ENCODE measurements around the gene CDH23. TPM values are rescaled to one million over a fixed set of nuclear protein-coding genes. Genes with fewer than 3 reads are reported as not detected.

The CDH23 gene
- total and polyA plus RNA-seq, 9 of the 15 experiments (the other 6 are each of a cell fraction or from before 2014, with no cell fraction given): 0.18 to 1.2 (median 0.47) TPM

GRCh38 chr10:71396084-71396710 lies 523 bp upstream of the CDH23 start (continued):
- no peak for TF ChIP-seq RBM34 (IDR thresholded peaks at IDR 0.05; ENCODE audit: borderline replicate concordance, insufficient read depth, low read length)
- no peak for TF ChIP-seq E2F3 (CRISPR knock-in tag; IDR thresholded peaks at IDR 0.05)
- no peak for TF ChIP-seq OTX1 (CRISPR knock-in tag; IDR thresholded peaks at IDR 0.05)
- TF ChIP-seq RHOXF2B (CRISPR knock-in tag; conservative IDR thresholded peaks at IDR 0.05): no peak

DNA sequence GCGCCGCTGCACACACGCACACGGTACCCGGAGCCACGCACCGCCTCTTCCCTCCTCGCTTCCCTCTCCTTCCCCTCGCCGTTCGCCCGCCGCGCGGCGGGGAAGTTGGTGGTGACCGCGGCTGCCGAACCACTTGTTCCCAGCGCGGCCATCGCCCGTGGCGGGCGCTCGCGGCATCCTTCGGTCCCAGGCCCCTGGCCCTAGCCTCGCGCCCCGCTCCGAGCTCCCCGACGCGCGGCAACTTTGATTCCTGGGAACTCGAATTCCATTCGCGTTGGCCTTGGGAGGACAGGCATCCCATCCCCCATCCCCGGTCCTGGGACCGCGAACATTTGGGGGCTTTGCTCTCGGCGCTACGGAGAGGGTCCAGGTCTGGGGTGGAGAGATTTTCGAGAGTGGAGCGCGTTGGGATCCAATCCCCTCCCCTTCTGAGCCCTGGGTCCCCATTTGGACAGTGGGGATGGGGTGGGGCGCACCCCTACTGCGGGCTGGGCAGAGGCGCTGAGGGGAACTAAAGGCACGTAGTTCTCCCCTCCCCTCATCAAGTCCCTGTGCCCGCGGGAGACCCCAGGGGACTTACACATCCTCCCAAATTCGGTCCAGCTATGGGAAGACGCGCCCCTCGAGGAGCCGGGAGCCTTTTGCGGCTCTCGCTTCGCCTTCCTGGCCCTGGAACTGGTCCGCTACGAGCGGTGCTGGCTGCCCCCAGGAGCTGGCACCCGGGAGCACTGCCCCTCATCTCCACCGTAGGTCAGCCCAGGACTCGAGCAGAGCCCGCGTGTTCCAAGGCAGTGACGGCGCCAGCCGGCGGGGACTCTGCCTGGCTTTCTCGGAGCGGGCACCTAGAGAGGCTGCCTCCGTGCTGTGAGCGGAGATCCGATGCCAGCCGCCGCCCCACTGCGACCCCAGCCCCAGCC lies 834 bp downstream of the CDH23 start:
- Histone ChIP-seq H3K4me2 (ENCODE audit: insufficient read depth, low read length) (no peak overlapping the region), H3K9me1 (ENCODE audit: control insufficient read depth, insufficient read depth, low read length) (no peaks in the 10 kb centered on the region), H3K36me3 (ENCODE audit: control insufficient read depth, insufficient read depth, low read length) (no peaks in the 10 kb centered on the region), H3K79me2 (ENCODE audit: control insufficient read depth, insufficient read depth, low read length) (no peaks in the 10 kb centered on the region), H2AFZ (ENCODE audit: low read depth, low read length) (no peak overlapping the region), H3K27me3 (ENCODE audit: control insufficient read depth in 2 of 2, insufficient read depth in 2 of 2, low read length in 2 of 2) (peaks cover 69 to 86% of the 10 kb centered on the region in 2 experiments), H3K9me3 (replicated peaks; ENCODE audit: control insufficient read depth, insufficient read depth, low read depth, low read length) (no peaks in the 10 kb centered on the region), H3K27ac (ENCODE audit: extremely low read depth, low read depth, low read length) (no peak overlapping the region), H3K9ac (ENCODE audit: insufficient read depth in 1 of 2, low read depth in 2 of 2, low read length in 2 of 2) (no peak overlapping the region), H3K4me3 (no peak overlapping the region), H4K20me1 (replicated peaks; ENCODE audit: control insufficient read depth, insufficient read depth, low read length) (peaks cover 13% of the 10 kb centered on the region), H3K4me1 (replicated peaks in 1 of 2; ENCODE audit: control insufficient read depth in 2 of 2, insufficient read depth in 2 of 2, low read length in 2 of 2) (peaks cover 0 to 20% of the 10 kb centered on the region in 2 experiments; a peak in 2 of 5 replicates)
- ATAC-seq (no peak), FAIRE-seq (no peak), DNase-seq (ENCODE audit: extremely low read depth in 1 of 4, low spot score in 3 of 4) (no peak)
- CTCF ChIA-PET (ENCODE audit: low intra/inter-chr PET ratio): interaction anchor here (0.6 kb wide), 1 partner anchor 286 kb away, joined by 4 read pairs; no protein-coding TSS in a partner anchor
- 32% methylated on average over 52 of the region's 82 CpGs for WGBS (ENCODE audit: insufficient coverage, low coverage, missing lambda C conversion rate)
- intact Hi-C loops (cut with micrococcal nuclease): loop anchor here (5.0 kb wide), 3 partner anchors 75 to 415 kb away; no protein-coding TSS in a partner anchor
- BruUV-seq (replicated peaks): no TSS peak
- POLR2A ChIA-PET: interaction anchor here (0.7 kb wide), 1 partner anchor 52 kb away, joined by 3 read pairs; no protein-coding TSS in a partner anchor
- no peak for TF ChIP-seq RHOXF2B (CRISPR knock-in tag; conservative IDR thresholded peaks at IDR 0.05)
- TF ChIP-seq MCM3 (IDR thresholded peaks at IDR 0.05): no peak
- no peak for TF ChIP-seq ZNF140 (CRISPR knock-in tag; IDR thresholded peaks at IDR 0.05)
- no peak for TF ChIP-seq ZNF583 (CRISPR knock-in tag; IDR thresholded peaks at IDR 0.05)
- TF ChIP-seq ZBTB33 (CRISPR knock-in tag; IDR thresholded peaks at IDR 0.05): peak; percentile 70
- no peak for TF ChIP-seq CBX8 (IDR thresholded peaks at IDR 0.05; ENCODE audit: borderline replicate concordance, extremely low read depth, low read depth, low read length, poor library complexity, severe bottlenecking)
- TF ChIP-seq MITF (IDR thresholded peaks at IDR 0.05): no peak
- TF ChIP-seq, protein P1, sequence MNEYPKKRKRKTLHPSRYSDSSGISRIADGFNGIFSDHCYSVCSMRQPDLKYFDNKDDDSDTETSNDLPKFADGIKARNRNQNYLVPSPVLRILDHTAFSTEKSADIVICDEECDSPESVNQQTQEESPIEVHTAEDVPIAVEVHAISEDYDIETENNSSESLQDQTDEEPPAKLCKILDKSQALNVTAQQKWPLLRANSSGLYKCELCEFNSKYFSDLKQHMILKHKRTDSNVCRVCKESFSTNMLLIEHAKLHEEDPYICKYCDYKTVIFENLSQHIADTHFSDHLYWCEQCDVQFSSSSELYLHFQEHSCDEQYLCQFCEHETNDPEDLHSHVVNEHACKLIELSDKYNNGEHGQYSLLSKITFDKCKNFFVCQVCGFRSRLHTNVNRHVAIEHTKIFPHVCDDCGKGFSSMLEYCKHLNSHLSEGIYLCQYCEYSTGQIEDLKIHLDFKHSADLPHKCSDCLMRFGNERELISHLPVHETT (CRISPR knock-in tag; conservative IDR thresholded peaks at IDR 0.05 in 1 of 2, IDR thresholded peaks at IDR 0.05 in 1 of 2): no peak
- in situ Hi-C loops (cut with MboI): no loop called here
